ENCODE measurements around the gene AGAP1. TPM values are rescaled to one million over a fixed set of nuclear protein-coding genes. Genes with fewer than 3 reads are reported as not detected.
"Not testable (repeated sequence)": the region's sequence is repeated elsewhere in the genome, so short reads cannot be mapped to it uniquely, and the experiment has no call there.

The AGAP1 gene
- total RNA-seq, 1 donor from 2014 or later, result 10.5 TPM

DNA sequence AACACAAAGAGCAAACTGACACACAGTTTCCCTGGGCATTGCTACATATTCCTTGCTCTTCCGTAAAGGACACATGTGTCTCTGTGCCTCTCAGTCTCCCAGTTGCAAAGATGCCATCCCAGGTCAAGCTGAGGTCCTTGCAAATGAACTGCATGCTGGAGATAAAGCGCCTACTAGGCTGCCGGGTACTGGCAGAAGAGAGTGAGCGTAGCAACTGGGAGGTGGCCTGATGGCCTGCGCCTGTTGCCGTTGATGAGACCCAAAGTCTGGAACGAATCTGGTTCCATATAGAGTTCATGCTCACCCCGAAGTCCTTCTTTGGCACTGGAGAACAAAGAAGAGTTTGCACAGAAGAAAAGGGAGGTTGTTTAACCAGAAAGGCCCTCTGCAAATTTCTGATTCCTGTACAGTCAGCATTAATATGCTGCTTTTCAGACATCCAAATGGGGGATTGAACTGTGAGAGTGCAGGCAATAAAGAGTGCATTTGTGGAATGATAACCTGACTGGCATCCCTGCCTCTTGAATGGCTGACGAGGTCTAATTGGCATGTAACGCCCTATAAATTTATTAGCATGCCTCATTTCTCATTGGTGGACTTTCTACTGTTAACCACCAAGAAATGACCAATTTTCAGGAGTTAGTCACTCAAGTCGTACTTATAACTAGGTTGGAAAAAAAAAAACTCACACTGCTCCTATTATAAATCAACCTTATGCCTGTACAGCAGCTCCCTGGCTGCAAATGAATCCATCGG, 595.6 kb downstream of the AGAP1 start:
- no peak for DNase-seq (ENCODE audit: low spot score)
- no peak for ATAC-seq

DNA sequence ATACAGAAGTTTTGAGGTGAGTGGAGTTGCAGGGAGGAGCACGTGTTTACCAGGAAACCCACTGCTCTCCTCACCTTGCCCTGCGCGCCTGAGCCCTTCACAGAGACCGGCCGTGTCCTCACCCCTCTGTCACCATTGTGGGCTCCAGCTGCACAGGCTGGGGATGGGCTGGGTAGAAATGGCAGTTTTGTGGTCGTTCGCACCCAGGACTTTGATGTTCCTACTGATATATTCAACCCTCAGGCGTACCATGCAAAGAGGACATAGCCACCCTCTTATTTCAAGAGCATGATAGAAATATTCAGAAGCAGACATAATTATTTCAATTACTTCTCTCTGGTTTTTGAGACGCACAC, 596.2 kb downstream of the AGAP1 start:
- ATAC-seq (no peak), DNase-seq (ENCODE audit: low spot score) (no peak)

DNA sequence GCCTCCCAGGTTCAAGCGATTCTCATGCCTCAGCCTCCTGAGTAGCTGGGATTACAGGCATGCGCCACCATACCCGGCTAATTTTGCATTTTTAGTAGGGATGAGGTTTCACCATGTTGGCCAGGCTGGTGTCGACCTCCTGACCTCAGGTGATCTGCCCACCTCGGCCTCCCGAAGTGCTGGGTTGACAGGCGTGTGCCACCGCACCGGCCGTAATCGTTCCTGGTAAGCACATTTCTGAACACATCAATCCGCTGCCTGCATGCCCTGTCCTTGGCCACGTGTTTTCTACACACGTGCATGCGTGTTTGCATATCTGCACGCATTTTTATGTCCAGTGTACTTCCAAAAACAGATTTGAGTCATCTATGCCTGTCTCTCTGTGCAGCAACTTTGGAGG, 597.0 kb downstream of the AGAP1 start:
- not testable (repeated sequence) for ATAC-seq; DNase-seq (ENCODE audit: low spot score)

DNA sequence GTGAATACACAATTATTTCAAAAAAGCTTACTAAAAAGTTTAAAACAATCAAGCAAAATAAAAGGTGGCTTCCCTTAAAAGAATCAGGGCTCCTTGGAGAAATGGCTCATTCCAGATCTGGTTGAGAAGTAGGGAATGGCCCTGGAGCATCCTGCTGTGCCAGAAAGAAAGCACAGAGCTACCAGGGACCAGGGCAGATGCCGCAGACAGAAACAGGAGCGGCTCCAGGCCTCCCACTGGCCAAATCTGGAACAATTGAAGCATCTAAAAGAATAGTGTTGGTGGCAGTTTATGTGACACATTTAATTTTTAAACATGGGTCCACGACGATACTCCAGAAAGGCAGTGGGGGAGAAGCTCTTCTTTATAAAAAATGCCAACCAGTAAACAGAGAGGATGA, 598.9 kb downstream of the AGAP1 start:
- DNase-seq (ENCODE audit: low spot score), result no peak
- no peak for ATAC-seq

DNA sequence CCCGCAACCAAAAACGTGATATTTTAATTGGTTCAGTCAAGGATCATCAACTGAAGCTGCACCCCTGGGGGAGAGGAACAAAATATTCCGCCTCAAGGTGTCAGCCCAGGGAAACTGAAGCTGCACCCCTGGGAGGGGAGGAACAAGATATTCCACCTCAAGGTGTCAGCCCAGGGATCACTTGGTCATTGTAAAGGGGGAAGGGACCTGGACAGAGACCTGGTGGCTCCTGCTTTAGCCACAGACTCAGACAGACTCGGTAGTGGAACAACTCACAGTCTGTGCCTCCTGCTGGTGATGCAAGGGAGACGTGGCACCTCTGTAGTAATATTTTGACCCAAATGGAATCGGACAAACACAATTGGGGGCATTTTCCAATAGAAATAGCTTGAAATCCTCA, 599.3 kb downstream of the AGAP1 start:
- no peak for ATAC-seq
- no peak for DNase-seq (ENCODE audit: low spot score)

DNA sequence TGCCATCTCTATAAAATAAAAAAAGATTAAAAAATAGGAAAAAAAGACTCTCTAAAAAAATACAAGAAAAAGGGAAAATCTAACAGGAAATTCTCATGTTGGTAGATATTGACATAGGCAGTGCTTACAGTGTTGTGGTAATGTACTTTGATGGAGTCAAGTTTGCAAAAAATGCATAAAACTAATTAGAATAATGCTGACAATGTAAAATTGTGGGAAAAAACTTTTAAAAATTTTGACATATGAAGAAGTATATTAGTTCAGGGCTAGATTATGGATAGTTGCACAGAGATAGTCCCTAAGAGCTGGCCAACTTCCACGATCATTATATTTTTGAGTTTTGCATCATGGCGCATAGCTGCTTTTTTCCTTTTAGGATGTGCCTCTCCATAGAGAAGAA, 601.7 kb downstream of the AGAP1 start:
- no peak for DNase-seq (ENCODE audit: low spot score)
- no peak for ATAC-seq

DNA sequence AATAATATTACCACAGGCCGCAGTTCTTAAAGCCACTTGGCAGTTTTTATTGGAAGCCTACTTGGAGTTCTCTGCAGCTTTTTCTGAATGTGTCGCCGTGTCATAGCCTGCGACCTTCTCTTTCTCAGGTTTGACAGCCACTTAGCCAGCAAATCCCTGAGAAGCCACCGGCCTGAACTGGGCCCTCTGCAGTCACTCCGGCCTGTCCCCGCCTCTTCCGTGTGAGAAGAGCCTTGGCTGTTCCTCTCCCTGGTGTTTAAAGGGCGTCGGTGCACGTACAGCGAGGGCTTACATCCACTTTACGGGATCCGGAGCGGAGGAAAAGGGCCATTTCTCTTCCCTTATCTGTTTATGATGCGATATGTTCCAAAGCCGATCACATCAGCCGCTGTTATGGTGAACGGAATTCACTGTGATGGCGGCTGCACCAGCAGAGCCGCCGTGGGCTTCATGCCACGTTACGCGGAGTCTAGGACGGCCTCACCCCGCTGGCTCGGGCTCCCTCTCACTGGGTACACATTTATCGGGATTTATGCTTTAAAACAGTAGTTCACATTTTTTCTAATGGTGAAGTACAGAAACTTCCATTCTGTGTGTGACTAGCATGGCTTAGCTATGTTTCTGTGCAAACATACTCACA, 607.6 kb downstream of the AGAP1 start:
- DNase-seq (ENCODE audit: low spot score), result no peak
- ATAC-seq, result no peak

DNA sequence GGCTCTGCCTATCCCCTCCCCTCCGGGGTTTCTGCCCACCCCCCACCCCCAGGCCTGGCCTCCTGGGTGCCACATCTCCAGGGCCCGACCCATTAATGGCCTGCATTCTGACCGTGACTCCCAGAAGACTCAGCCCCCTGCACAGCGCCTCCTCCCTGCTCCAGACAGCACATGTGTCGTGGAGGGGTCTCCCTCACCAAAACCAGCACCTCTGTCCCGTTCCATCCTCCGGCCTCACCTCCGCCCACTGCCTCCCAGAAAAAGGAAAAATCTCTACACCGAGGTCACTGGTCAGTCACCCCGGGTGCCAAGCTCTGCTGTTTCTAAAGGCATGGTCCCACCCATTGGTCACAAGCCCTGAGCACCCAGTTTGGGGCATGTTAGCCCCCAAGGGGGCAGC, 609.1 kb downstream of the AGAP1 start:
- ATAC-seq, result no peak
- no peak for DNase-seq (ENCODE audit: low spot score)

DNA sequence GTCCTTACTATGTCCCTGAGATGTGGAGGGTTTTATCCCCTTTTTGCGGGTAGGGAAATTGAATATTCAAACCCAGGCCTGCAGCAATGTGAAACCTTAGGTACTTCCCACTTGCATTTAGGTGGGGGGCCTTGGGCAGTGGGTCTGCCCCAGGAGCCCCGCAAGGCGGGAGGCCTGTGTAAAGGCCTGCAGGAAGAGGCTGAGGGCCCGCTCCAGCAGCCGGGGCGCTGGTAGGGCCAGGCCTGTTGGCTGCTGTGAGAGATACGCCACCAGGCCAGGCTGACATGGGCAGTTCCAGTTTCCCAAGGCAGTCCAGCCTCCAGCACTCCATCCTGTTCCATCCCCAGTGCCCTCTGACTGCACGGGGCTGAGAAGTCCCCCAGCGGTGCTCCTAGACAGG, 610.1 kb downstream of the AGAP1 start:
- ATAC-seq, result no peak

DNA sequence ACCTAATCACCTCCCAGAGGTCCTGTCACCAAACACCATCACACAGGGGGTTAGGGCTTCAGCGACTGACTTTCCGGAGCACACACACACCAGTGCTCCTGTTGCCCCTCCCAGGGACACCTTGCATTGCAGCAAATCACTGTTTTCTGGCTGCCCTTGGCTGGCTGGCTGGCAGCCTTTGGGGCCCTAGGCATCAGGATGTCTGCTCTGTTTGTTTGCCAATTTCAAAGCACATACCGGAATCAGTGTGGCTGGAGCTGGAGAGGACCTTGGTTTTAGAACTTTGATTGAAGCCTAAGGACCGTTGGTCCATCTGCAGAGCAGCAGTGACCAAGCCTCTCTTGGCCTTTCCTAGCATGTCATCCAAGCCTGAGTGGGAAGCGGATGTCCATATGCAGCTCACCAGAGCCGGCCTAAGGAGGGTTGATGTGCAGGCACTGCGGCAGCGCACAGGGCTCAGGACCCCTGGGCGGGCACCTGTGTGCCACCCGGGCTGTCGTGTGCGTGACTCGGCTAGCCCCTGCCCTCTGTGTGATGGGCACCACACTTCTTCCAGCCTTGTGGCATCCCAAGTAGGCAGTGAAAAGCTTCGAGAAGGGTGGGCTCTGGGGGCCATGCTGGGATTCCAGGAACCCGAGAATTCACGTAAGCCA, 612.2 kb downstream of the AGAP1 start:
- no peak for ATAC-seq
- no peak for DNase-seq (ENCODE audit: low spot score)

More for the DNA sequence above, 610.1 kb downstream of the AGAP1 start:
- DNase-seq (ENCODE audit: low spot score), result no peak

DNA sequence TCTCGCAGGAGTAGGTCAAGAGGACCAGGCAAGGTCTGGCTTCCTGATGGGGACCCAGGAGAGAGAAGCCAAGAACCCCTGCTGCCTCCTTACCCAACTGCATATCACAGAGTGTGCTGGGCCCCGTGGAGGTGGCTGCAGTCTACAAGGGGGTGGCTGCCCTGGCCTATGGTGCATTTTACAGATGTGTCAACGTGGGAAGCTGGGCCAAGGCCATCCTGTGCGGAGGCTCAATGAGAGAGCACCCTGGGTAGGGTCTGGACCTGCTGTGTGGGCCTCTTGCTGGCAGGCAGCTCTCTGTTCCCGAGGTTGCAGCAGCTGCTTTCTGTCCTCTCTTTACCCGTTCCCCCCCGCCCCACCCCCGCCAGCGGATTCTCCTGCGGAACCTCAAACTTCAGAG, 612.9 kb downstream of the AGAP1 start:
- ATAC-seq (no peak), DNase-seq (ENCODE audit: low spot score) (no peak)

DNA sequence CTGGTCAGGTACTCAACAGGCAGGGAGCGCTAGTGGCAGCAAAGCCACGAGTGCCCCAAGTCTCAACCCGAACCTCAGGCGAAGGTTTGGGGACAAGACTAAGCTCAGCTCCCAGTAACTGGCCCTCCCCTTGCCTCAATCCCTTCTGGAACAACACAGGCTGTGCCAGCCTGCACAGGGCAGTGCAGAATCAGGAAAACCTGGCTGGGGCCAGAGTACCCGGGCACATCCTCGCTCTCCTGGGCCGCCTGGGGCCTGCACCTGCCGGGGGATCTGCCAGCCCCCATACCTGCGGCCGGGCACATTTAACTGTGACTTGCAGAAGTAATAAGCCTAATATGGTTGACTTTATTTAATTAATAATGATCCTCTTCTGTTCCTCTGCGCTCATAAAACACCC, 613.7 kb downstream of the AGAP1 start:
- ATAC-seq (no peak), DNase-seq (ENCODE audit: low spot score) (no peak)

DNA sequence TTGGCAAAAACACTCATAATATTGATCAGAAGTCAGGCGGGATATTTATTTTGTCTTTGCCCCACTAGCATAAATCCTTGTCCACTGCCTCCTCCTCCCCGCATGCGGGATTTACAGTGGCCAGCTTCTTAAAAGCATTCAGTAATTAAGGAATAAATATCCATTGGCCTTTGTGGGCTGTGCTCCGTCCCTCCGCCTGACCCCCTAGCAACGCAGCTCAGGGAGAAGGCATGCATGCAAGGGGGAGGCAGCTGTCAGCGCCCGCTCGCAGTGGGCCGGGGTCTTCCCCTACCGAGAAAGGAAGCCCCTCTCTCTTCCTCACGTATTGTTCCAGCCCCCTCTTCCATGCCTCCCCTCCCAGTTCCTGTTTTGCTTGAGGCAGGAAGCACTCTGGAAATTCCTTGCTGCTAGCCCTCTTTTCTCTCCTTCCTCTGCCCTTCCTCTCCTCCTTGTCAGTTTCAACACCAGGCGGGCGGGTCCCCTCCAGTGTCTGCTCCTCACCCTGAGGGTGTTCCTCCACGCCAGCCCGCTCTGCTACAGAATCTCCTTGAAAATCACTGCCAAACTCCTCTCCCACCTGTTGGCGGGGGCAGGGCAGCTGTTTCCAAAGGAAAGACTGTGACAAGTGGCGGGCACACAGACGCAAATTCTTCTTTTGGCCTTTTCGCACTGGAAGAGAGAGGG, 614.2 kb downstream of the AGAP1 start:
- DNase-seq (ENCODE audit: low spot score), result no peak
- ATAC-seq, result no peak

DNA sequence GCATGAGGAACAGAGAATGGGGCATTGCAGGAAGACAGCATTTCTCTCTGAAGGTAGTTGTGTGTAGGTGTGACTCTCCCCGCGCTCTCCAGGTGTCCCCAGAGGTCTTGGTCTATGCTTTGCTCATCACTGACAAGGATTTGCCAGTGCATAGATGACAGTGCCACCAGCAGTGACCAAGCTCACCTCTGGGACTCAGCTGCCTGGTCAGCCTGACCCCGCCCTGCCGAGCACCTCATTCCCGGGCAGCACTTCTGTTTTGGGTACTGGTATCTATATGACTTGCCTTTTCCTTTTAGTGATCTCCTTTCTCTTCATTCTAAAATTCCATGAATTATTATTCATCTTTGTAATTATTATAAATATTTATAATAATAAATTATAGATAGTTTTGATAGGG, 615.2 kb downstream of the AGAP1 start:
- no peak for DNase-seq (ENCODE audit: low spot score)
- ATAC-seq, result no peak

DNA sequence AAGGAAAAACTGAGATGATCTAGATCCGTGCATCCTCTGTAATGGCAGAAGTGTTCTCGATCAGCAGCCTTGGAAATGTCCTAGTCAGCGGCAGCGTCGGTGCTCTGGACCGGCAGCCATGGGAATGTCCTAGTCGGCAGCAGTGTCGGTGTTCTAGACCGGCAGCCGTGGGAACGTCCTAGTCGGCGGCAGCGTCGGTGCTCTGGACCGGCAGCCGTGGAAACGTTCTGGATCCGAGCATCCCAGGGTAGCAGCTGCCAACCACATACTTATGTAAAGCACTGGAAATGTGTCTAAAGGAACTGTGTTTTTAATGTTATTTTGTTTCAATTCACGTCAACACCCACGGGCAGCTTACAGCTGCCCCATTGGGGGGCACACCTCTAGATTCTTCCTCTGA, 615.6 kb downstream of the AGAP1 start:
- ATAC-seq (no peak), DNase-seq (ENCODE audit: low spot score) (no peak)

DNA sequence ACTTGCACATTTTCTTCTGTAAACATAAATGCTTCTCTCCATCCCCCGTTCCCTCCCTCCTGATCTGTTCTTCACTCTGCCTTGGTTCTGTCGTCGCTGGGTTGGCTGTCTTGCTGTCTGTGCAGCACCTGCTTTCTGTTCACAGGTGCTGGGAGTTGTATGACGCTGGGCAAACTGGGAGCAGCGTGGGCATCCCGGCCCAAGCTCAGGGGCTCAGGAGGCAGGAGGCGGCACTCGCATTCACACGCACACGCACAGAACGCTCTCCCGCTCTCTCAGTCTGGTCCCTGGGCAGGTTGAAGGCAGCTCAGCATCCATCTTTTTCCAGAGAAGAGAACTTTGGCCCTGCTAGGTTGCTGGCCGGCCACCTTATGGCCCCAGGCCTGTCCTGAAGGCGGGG, 618.6 kb downstream of the AGAP1 start:
- ATAC-seq (no peak), DNase-seq (ENCODE audit: low spot score) (no peak)

DNA sequence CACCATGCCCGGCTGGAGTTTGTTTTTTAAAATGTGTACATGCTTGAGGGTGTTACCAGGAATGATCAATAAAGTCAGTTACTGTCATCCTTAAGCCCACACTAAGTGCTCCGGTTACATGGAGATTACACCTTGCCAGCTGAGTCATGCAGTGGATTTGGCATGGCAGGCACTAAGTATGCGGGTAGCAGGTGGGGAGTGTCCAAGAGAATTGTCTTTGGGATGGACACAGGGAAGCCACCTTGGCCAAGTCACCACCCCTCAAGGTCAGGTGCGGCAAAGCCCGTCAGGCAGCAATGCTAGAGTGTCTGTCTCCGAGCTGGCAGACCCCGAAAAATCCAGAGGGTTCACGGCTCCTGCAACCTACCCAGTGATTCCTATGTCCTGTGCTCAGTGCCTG, 619.6 kb downstream of the AGAP1 start:
- DNase-seq (ENCODE audit: low spot score) (no peak), ATAC-seq (no peak)

DNA sequence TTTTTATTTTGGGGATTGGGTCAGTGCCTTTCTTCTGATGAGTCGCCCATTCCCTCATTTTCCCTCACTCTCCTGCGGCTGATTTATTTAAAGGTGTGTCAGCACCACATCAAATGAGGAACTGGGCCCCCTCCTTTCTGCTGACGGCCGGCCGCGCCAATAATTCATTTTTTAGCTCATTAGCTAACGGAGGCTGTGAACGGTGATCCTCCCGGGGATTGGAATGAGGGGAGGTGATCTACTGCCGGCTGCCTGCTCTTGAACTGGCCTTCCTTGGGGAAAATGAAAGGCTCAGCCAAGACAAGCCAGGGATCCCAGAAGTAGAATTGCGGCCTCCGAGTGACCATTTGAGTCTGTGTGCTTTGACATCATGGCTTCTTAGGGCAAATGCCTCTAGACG, 620.1 kb downstream of the AGAP1 start:
- ATAC-seq, result no peak
- DNase-seq (ENCODE audit: low spot score), result no peak

DNA sequence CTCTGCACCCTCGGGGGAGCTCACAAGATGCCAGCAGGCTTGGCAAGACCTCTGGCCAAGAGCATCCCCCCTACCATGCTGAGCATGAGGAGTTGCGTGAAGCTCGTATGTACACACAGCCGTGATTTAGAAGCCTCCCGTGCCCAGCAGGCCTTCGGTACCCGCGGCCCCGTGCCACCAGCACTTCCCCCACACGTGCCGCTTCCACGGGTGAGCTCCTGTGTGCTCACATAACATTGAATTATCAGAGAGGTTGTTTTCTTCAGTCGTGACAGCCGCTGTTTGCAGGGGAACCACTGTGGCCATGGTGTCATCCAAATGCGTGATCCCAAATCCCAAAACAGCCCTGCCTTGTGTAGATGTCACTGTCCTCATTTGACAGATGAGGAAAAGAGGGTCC, 621.1 kb downstream of the AGAP1 start:
- ATAC-seq (no peak), DNase-seq (ENCODE audit: low spot score) (no peak)

DNA sequence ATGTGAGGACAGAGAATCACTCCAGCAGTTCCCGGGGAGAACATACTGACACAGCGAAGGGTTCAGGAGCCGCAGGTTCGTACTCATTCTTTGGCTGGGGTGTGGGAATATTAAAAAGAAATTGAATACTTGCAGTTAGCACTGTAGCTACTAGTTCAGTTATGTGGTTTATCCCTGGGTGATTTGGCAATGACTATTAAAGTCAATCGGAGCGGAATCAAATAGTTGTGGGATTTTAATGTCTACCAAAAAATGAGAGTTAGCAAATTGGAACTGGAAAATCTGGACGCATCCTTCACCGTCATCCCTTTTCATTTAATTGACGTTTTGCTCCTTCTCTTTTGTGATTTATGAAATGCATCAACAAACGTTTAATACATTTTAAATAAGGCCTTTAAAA, 623.6 kb downstream of the AGAP1 start:
- DNase-seq (ENCODE audit: low spot score), result no peak
- no peak for ATAC-seq

DNA sequence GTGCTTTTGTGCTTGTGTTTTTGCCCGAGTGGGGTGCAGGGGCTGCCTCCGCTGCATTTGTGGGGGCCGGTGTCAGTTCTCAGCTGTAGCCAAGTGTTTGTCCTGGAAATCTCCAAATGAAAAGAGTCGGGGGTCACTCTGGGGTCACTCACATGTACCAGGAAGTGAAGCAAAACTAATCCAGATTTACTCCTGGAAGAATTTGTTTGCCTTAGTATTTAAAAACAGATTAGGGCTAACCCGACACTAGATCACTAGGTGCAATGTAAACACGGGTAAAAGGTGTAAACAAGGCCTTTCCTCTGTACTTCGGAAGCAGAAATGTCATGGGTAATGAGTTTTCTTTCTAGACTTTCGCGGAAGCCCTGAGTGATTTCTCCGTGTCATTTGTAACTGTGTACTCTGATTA, 624.0 kb downstream of the AGAP1 start:
- DNase-seq (ENCODE audit: low spot score) (no peak), ATAC-seq (no peak)

DNA sequence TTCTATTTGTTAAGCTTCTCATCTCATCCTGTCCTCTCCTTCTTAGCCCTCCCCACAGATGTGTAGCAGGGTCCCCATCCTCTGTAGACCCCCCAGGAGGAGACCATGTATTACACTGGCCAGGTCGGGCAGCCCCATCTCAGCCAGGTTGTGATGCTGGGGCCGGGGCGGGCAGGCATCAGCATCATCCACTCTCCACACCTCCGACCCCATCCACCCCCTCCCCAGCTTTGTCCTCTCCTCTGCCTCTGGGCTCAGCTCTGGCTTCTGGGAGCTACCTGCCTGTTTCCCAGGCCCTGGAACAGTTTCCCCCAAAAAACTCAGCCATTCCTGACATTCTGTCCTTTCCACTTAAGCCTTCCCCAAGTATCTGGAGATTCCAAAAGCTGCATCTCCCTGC, 625.2 kb downstream of the AGAP1 start:
- ATAC-seq (no peak), DNase-seq (ENCODE audit: low spot score) (no peak)

Data from left lobe of liver (tissue), 2 donors.